H1 (cell line): ENCODE data around the gene FDXACB1.

Source experiments
- ATF3 ChIP-seq: IDR thresholded peaks from 2 replicates; pipeline ENCODE4 v1.6.1; 2011; ENCODE audit warnings: low read depth, mild to moderate bottlenecking, low read length; ENCODE audit not compliant: insufficient read depth
- CHD1 ChIP-seq: IDR thresholded peaks from 2 replicates; pipeline ENCODE4 v1.6.1; 2012; ENCODE audit warnings: low read depth, low read length, improper control_type of control experiment
- CTCF ChIP-seq, 3 experiments: IDR thresholded peaks; 1 replicate in 2 of 3; 2 replicates in 1 of 3; pipeline versions ENCODE4 v1.5.1 to v1.6.1; 2011; ENCODE audit warnings: low read length in 3 of 3, mild to moderate bottlenecking in 3 of 3, inconsistent platforms in 2 of 3, low read depth in 1 of 3, moderate library complexity in 1 of 3; ENCODE audit not compliant: insufficient read depth in 1 of 3; ENCODE audit errors: control extremely low read depth in 1 of 3
- POLR2A ChIP-seq, 2 experiments: IDR thresholded peaks; 1 replicate in 1 of 2; 2 replicates in 1 of 2; pipeline ENCODE4 v1.6.1; 2011; ENCODE audit warnings: low read depth in 2 of 2, low read length in 2 of 2, mild to moderate bottlenecking in 2 of 2; ENCODE audit errors: control extremely low read depth in 1 of 2
- POLR2AphosphoS5 ChIP-seq: IDR thresholded peaks from 2 replicates; pipeline ENCODE4 v1.6.1; 2011; ENCODE audit warnings: low read depth, low read length
- RFX5 ChIP-seq: IDR thresholded peaks from 2 replicates; pipeline ENCODE4 v1.6.1; 2011; ENCODE audit warnings: low read depth, low read length, improper control_type of control experiment, borderline replicate concordance
- SRF ChIP-seq: IDR thresholded peaks from 2 replicates; pipeline ENCODE4 v1.6.1; 2011; ENCODE audit warnings: mild to moderate bottlenecking, low read depth, low read length, moderate library complexity
- SUZ12 ChIP-seq: fragments of 200-600 bp; sonication (generic); IDR thresholded peaks from 2 replicates; pipeline ENCODE4 v1.6.1; 2012; ENCODE audit warnings: mild to moderate bottlenecking, inconsistent platforms, low read length, moderate library complexity, mixed read lengths

GRCh38 chr11:111879637-111879960 lies 634 bp upstream of the FDXACB1 start:
- no peak for TF ChIP-seq SUZ12
- no peak for TF ChIP-seq CTCF (IDR thresholded peaks at IDR 0.05; ENCODE audit: control extremely low read depth in 1 of 3, insufficient read depth in 1 of 3, low read depth in 1 of 3, low read length in 3 of 3)
- TF ChIP-seq CHD1: no peak
- no peak for TF ChIP-seq ATF3
- no peak for TF ChIP-seq RFX5
- TF ChIP-seq POLR2AphosphoS5: no peak
- no peak for TF ChIP-seq POLR2A (IDR thresholded peaks at IDR 0.05; ENCODE audit: control extremely low read depth in 1 of 2, low read depth in 2 of 2, low read length in 2 of 2)
- no peak for TF ChIP-seq SRF
